CD14-positive monocyte (primary cell): ENCODE measurements around the gene LRP1-AS. TPM values are rescaled to one million over a fixed set of nuclear protein-coding genes. Genes with fewer than 3 reads are reported as not detected.

Experiments
- DNase-seq, 3 donors: peaks; one replicate each; pipeline ENCODE4 v3.0.0-alpha.2; 2011 to 2022
- H2AFZ ChIP-seq: 2 replicates; pipeline ENCODE4 v1.6.0; 2012; ENCODE audit warnings: mild to moderate bottlenecking, low read depth, low read length, inconsistent platforms; ENCODE audit not compliant: insufficient read depth, poor library complexity, severe bottlenecking
- H3K27ac ChIP-seq, 2 donors: 1 replicate in 1 of 2; 2 replicates in 1 of 2; pipeline ENCODE4 v1.5.1; 2012 to 2013; ENCODE audit warnings: low read length in 2 of 2, control low read depth in 1 of 2, inconsistent platforms in 1 of 2, low read depth in 1 of 2, mild to moderate bottlenecking in 1 of 2
- H3K27me3 ChIP-seq, 2 donors: one replicate each; pipeline versions ENCODE4 v1.6.0 to v1.6.1; 2011 to 2013; ENCODE audit warnings: low read length in 2 of 2; ENCODE audit not compliant: control insufficient read depth in 2 of 2, insufficient read depth in 2 of 2
- H3K36me3 ChIP-seq, 2 donors: replicated peaks in 1 of 2; 1 replicate in 1 of 2; 2 replicates in 1 of 2; pipeline versions ENCODE4 v1.5.1 to v1.6.1; 2012 to 2013; ENCODE audit warnings: low read length in 2 of 2, control low read depth in 1 of 2, inconsistent platforms in 1 of 2, mild to moderate bottlenecking in 1 of 2; ENCODE audit not compliant: insufficient read depth in 2 of 2, control insufficient read depth in 1 of 2
- H3K4me1 ChIP-seq, 2 donors: 1 replicate in 1 of 2; 2 replicates in 1 of 2; pipeline versions ENCODE4 v1.5.1 to v1.6.1; 2012 to 2013; ENCODE audit warnings: low read length in 2 of 2, control low read depth in 1 of 2, inconsistent platforms in 1 of 2, mild to moderate bottlenecking in 1 of 2, moderate library complexity in 1 of 2; ENCODE audit not compliant: insufficient read depth in 2 of 2, control insufficient read depth in 1 of 2
- H3K4me2 ChIP-seq: replicated peaks from 2 replicates; pipeline ENCODE3; 2012; ENCODE audit warnings: low read length, moderate library complexity, mild to moderate bottlenecking; ENCODE audit not compliant: poor library complexity, severe bottlenecking; ENCODE audit errors: extremely low read depth
- H3K4me3 ChIP-seq, 3 experiments: fragments of 200-600 bp in 1 of 3; sonication (generic) in 1 of 3; replicated peaks in 1 of 3; 1 replicate in 2 of 3; 2 replicates in 1 of 3; pipeline ENCODE4 v1.5.1; 2011 to 2013; ENCODE audit warnings: low read length in 3 of 3, mild to moderate bottlenecking in 3 of 3, control low read depth in 2 of 3, low read depth in 2 of 3, inconsistent platforms in 1 of 3, moderate library complexity in 1 of 3
- H3K79me2 ChIP-seq: 2 replicates; pipeline ENCODE4 v1.6.0; 2012; ENCODE audit warnings: mild to moderate bottlenecking, control low read depth, inconsistent platforms, low read length, moderate library complexity; ENCODE audit not compliant: insufficient read depth
- H3K9ac ChIP-seq: 2 replicates; pipeline ENCODE4 v1.6.0; 2017; ENCODE audit warnings: low read length, mild to moderate bottlenecking; ENCODE audit not compliant: insufficient read depth, poor library complexity, severe bottlenecking
- H3K9me3 ChIP-seq, 2 donors: replicated peaks in 1 of 2; 1 replicate in 1 of 2; 2 replicates in 1 of 2; pipeline versions ENCODE4 v1.5.1 to v1.6.1; 2012 to 2013; ENCODE audit warnings: low read length in 2 of 2, control low read depth in 1 of 2; ENCODE audit not compliant: control insufficient read depth in 1 of 2, insufficient read depth in 1 of 2
- H4K20me1 ChIP-seq: 2 replicates; pipeline ENCODE4 v1.6.0; 2012; ENCODE audit warnings: mild to moderate bottlenecking, low read length, control low read depth, moderate library complexity; ENCODE audit not compliant: insufficient read depth
- H3K27ac Mint-ChIP-seq, 7 donors: one replicate each; pipeline ENCODE4 v1.8.0; 2020; ENCODE audit warnings: mild to moderate bottlenecking in 7 of 7, mixed read lengths in 7 of 7, moderate library complexity in 6 of 7, inconsistent platforms in 2 of 7
- H3K27me3 Mint-ChIP-seq, 3 donors: one replicate each; pipeline ENCODE4 v1.8.0; 2021 to 2022; ENCODE audit warnings: low read depth in 3 of 3, mild to moderate bottlenecking in 3 of 3, mixed read lengths in 3 of 3, moderate library complexity in 3 of 3, inconsistent platforms in 1 of 3
- H3K36me3 Mint-ChIP-seq, 2 donors: one replicate each; pipeline ENCODE4 v1.8.0; 2020; ENCODE audit warnings: mixed read lengths in 2 of 2, inconsistent platforms in 1 of 2, mild to moderate bottlenecking in 1 of 2
- H3K4me1 Mint-ChIP-seq: one replicate; pipeline ENCODE4 v1.8.0; 2020; ENCODE audit warnings: mild to moderate bottlenecking, mixed read lengths
- H3K4me3 Mint-ChIP-seq, 2 donors: one replicate each; pipeline ENCODE4 v1.8.0; 2020; ENCODE audit warnings: mild to moderate bottlenecking in 2 of 2, mixed read lengths in 2 of 2, moderate library complexity in 1 of 2
- H3K9me3 Mint-ChIP-seq, 7 donors: one replicate each; pipeline ENCODE4 v1.8.0; 2020 to 2022; ENCODE audit warnings: mixed read lengths in 7 of 7, mild to moderate bottlenecking in 6 of 7, moderate library complexity in 6 of 7, inconsistent platforms in 2 of 7
- WGBS: methylation state at CpG from one replicate; pipeline ENCODE4 v1.1.5; 2013; ENCODE audit warnings: missing lambda C conversion rate; ENCODE audit not compliant: insufficient coverage; 5-methylcytosine and 5-hydroxymethylcytosine counted together
- intact Hi-C, 2 donors: fragments of 100-400 bp; cut with micrococcal nuclease; formaldehyde crosslinking; loops; one replicate each; pipeline versions ENCODE4 v1.15.0 to v1.15.1; 2023
- polyA plus RNA-seq, 3 donors: library from polyadenylated mRNA; depleted of rRNA in 1 of 3; unstranded in 2 of 3; stranded (reverse) in 1 of 3; fragments of 300-500 nt in 2 of 3; fragments of >200 nt in 1 of 3; fragmentation: Illumina TruSeq in 2 of 3; gene quantifications; 1 replicate in 2 of 3; 2 replicates in 1 of 3; pipeline ENCODE4 v1.2.3, GENCODE V29; 2012 to 2021
- TF ChIP-seq, protein P1 (sequence below): fragments of 200-600 bp; IDR thresholded peaks from one replicate; pipeline ENCODE4 v1.8.0; 2022; ENCODE audit warnings: antibody characterized with exemption, mild to moderate bottlenecking

Gene LRP1-AS
- polyA plus RNA-seq, 3 donors, result 0.35 to 1.5 TPM; not detected in 1

DNA sequence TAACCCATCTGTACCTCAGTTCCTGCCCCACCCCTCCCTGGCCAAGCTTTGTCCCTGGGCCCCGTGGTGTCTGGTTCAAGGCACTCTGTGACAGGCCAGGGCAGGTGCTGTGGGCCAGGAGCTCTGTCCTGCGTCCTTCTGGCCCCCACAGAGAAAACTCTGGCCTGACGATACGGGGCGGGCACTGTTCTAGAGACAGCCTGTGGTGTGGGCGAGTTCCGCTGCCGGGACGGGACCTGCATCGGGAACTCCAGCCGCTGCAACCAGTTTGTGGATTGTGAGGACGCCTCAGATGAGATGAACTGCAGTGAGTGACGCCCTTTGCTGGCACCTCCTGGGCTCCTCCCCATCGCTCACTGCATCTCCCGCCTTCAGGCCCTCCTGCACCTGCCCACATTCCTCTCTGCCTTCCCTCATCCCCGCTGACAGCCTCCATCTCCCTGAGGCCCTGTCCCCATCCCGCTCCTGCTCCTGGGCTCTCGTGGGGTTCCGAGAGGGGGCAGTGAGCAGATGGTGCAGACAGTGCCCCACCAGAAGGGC lies 46.4 kb upstream of the LRP1-AS start:
- Mint-ChIP-seq H3K4me3 (no peak overlapping the region), H3K4me1 (no peaks in the 10 kb centered on the region), H3K36me3 (peaks cover 98 to 100% of the 10 kb centered on the region in 2 donors), H3K27ac (no peak overlapping the region), H3K9me3 (peaks cover 0 to 4% (median 2%) of the 10 kb centered on the region in 7 donors), H3K27me3 (peaks cover 1 to 19% (median 5%) of the 10 kb centered on the region in 3 donors)
- Histone ChIP-seq H3K4me3 (no peak overlapping the region), H3K9me3 (no peaks in the 10 kb centered on the region), H3K4me1 (no peaks in the 10 kb centered on the region), H4K20me1 (peaks cover 100% of the 10 kb centered on the region), H3K9ac (no peak overlapping the region), H3K27ac (no peak overlapping the region), H2AFZ (no peak overlapping the region), H3K79me2 (no peaks in the 10 kb centered on the region), H3K27me3 (no peaks in the 10 kb centered on the region), H3K36me3 (peaks cover 98 to 100% of the 10 kb centered on the region in 2 donors), H3K4me2 (no peak overlapping the region)
- WGBS, result 90% methylated on average over 19 of the region's 19 CpGs
- no peak for DNase-seq
- intact Hi-C loops, result no loop called here
- TF ChIP-seq, protein P1, sequence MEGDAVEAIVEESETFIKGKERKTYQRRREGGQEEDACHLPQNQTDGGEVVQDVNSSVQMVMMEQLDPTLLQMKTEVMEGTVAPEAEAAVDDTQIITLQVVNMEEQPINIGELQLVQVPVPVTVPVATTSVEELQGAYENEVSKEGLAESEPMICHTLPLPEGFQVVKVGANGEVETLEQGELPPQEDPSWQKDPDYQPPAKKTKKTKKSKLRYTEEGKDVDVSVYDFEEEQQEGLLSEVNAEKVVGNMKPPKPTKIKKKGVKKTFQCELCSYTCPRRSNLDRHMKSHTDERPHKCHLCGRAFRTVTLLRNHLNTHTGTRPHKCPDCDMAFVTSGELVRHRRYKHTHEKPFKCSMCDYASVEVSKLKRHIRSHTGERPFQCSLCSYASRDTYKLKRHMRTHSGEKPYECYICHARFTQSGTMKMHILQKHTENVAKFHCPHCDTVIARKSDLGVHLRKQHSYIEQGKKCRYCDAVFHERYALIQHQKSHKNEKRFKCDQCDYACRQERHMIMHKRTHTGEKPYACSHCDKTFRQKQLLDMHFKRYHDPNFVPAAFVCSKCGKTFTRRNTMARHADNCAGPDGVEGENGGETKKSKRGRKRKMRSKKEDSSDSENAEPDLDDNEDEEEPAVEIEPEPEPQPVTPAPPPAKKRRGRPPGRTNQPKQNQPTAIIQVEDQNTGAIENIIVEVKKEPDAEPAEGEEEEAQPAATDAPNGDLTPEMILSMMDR, result no peak

DNA sequence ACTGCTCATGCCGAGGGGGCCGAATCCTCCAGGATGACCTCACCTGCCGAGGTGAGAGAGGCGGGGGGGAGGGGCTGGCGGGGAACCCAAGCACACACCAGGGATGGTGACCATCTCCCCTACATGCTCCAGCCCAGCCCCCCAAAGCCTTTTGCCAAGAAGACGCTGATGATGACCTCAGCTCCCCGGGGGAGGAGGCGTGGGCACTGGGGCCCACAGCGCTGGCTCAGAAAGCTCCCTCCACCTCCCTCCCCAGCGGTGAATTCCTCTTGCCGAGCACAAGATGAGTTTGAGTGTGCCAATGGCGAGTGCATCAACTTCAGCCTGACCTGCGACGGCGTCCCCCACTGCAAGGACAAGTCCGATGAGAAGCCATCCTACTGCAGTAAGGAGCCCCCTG lies 45.5 kb upstream of the LRP1-AS start:
- Histone ChIP-seq H3K4me1 (no peaks in the 10 kb centered on the region), H3K36me3 (peaks cover 98 to 100% of the 10 kb centered on the region in 2 donors), H2AFZ (no peak overlapping the region), H3K4me3 (no peak overlapping the region), H3K9me3 (no peaks in the 10 kb centered on the region), H3K27me3 (no peaks in the 10 kb centered on the region), H3K27ac (no peak overlapping the region), H3K9ac (no peak overlapping the region), H3K4me2 (no peak overlapping the region), H3K79me2 (no peaks in the 10 kb centered on the region), H4K20me1 (peaks cover 100% of the 10 kb centered on the region)
- Mint-ChIP-seq H3K27ac (no peak overlapping the region), H3K9me3 (peaks cover 0 to 4% (median 2%) of the 10 kb centered on the region in 7 donors), H3K4me3 (no peak overlapping the region), H3K36me3 (peaks cover 97 to 100% of the 10 kb centered on the region in 2 donors), H3K4me1 (no peaks in the 10 kb centered on the region), H3K27me3 (peaks cover 3 to 14% (median 5%) of the 10 kb centered on the region in 3 donors)
- TF ChIP-seq, protein P1, result no peak
- WGBS, result 98% methylated on average over 14 of the region's 16 CpGs
- intact Hi-C loops, result no loop called here
- no peak for DNase-seq
